SU-DHL-6 (cell line): ENCODE measurements around the gene TBC1D10A.

Experiments used
- EZH2phosphoT487 ChIP-seq: fragments of 200-600 bp; sonication (generic), shearing (Covaris generic); conservative IDR thresholded peaks from 2 replicates; pipeline ENCODE4 v1.6.1; 2018; ENCODE audit warnings: mild to moderate bottlenecking, antibody characterized with exemption, low read length, moderate library complexity, mixed read lengths
- TF ChIP-seq, protein P1 (sequence below): fragments of 200-600 bp; sonication (generic); IDR thresholded peaks from one replicate; pipeline ENCODE4 v1.5.1; 2017; ENCODE audit warnings: antibody characterized with exemption, mild to moderate bottlenecking, low read length, moderate library complexity; ENCODE audit not compliant: insufficient read depth, poor library complexity, severe bottlenecking

DNA sequence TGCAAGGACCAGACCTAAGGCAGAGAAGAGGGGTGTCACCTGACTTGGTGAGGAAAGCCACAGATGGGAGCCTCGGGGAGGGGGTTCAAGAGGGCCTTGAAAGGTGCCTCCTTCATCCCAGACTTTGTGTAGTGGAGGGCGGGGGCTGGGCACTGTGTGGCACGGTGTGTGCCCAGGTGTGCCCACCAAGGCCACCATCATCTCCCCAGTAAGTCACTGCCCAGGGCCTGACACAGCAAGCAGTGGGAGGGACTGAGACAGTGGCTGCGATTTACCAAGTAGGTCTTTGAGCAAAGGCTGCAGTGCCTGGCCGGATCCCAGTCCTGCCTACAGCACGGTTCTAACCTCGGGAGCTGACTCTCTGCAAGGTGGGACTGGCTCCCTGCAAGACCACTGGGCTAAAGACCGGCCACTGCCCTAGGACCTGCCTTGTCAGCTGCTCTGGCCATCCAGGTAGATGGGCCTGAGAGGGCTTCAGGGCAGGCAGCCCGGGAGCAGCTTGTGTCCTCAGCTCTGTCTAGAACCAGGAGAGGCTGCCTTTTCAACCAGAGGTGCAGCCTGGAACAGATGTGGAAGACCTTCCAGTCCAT is 61.5 kb downstream of the TBC1D10A start:
- TF ChIP-seq, protein P1, sequence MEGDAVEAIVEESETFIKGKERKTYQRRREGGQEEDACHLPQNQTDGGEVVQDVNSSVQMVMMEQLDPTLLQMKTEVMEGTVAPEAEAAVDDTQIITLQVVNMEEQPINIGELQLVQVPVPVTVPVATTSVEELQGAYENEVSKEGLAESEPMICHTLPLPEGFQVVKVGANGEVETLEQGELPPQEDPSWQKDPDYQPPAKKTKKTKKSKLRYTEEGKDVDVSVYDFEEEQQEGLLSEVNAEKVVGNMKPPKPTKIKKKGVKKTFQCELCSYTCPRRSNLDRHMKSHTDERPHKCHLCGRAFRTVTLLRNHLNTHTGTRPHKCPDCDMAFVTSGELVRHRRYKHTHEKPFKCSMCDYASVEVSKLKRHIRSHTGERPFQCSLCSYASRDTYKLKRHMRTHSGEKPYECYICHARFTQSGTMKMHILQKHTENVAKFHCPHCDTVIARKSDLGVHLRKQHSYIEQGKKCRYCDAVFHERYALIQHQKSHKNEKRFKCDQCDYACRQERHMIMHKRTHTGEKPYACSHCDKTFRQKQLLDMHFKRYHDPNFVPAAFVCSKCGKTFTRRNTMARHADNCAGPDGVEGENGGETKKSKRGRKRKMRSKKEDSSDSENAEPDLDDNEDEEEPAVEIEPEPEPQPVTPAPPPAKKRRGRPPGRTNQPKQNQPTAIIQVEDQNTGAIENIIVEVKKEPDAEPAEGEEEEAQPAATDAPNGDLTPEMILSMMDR, result no peak
- no peak for TF ChIP-seq EZH2phosphoT487
